Left cardiac atrium (tissue), 4 donors: Measurements from ENCODE around the gene TCFL5. TPM values are rescaled to one million over a fixed set of nuclear protein-coding genes. Genes with fewer than 3 reads are reported as not detected.

Source experiments
- ATAC-seq, 2 donors: fragments of 200-7000 bp; cut with Tn5 transposase; one replicate each; pipeline ENCODE4 v1.9.1; 2020; ENCODE audit warnings: mild to moderate bottlenecking in 2 of 2, moderate library complexity in 2 of 2
- DNase-seq: peaks from one replicate; pipeline ENCODE4 v3.0.0-alpha.2; 2020
- intact Hi-C, 2 donors: fragments of 100-400 bp; cut with DNase I; formaldehyde crosslinking; loops; one replicate each; pipeline versions ENCODE4 v1.14.1 to v1.15.1; 2022 to 2023
- total RNA-seq, 2 donors: library from RNA; stranded (reverse); fragmentation: NEBNext Ultra II Directional; extraction: Animal tissue kit (Norgen Biotek cat#: 25700); gene quantifications; one replicate each; pipeline ENCODE4 v1.2.1, GENCODE V29; 2021
- donor health status: DM: no; HTN: yes; CAD: no.
- donor health status: DM: no; HTN: yes; CAD: no; lungs with severe emphysema.
- donor health status: DM: yes; HTN: yes; CAD: no.
- donor health status: Dilated cardiomyopathy.

Gene TCFL5
- total RNA-seq, 2 donors from 2014 or later: 6.4 to 8.4 TPM

GRCh38 chr20:62807444-62808210 is 54.0 kb downstream of the TCFL5 start:
- DNase-seq: no peak
- ATAC-seq: no peak
- intact Hi-C loops: loop anchor here (5.0 kb wide), 1 partner anchor 140 kb away; no protein-coding TSS in a partner anchor

GRCh38 chr20:62806383-62807050 is 55.1 kb downstream of the TCFL5 start:
- intact Hi-C loops: loop anchor here (5.0 kb wide), 1 partner anchor 139 kb away; no protein-coding TSS in a partner anchor
- ATAC-seq (no peak), DNase-seq (no peak)

- DNase-seq: no peak
- ATAC-seq: peak in 1 of 2 donors; percentile 14
- intact Hi-C loops: loop anchor here (5.0 kb wide), 1 partner anchor 139 kb away; no protein-coding TSS in a partner anchor
Observed at GRCh38 chr20:62805711-62806382, 55.8 kb downstream of the TCFL5 start.

GRCh38 chr20:62805155-62805710 is 56.4 kb downstream of the TCFL5 start:
- intact Hi-C loops: loop anchor here (5.0 kb wide), 1 partner anchor 138 kb away; no protein-coding TSS in a partner anchor
- DNase-seq (no peak), ATAC-seq (peak; percentile 42)

- DNase-seq (peak; percentile 78), ATAC-seq (peak; percentile 49 to 69)
- intact Hi-C loops: loop anchor here (5.0 kb wide), 1 partner anchor 137 kb away; no protein-coding TSS in a partner anchor
Observed at GRCh38 chr20:62804627-62805154, 56.9 kb downstream of the TCFL5 start, which contains the start of gene OGFR. Gene OGFR, plus strand, starts transcription at chr20:62804835. Its CDS starts 25 bp downstream, at chr20:62804860.

- no peak for ATAC-seq
- intact Hi-C loops: no loop called here
- no peak for DNase-seq
Observed at GRCh38 chr20:62804021-62804626, 57.5 kb downstream of the TCFL5 start.

GRCh38 chr20:62802026-62802712 is 59.5 kb downstream of the TCFL5 start:
- intact Hi-C loops: no loop called here
- DNase-seq (no peak), ATAC-seq (peak in 1 of 2 donors; percentile 22)

- ATAC-seq (no peak), DNase-seq (no peak)
- intact Hi-C loops: no loop called here
Observed at GRCh38 chr20:62801284-62802010, 60.2 kb downstream of the TCFL5 start.

GRCh38 chr20:62800314-62801259 is 61.0 kb downstream of the TCFL5 start:
- intact Hi-C loops: no loop called here
- ATAC-seq (no peak), DNase-seq (no peak)

- intact Hi-C loops: no loop called here
- DNase-seq (no peak), ATAC-seq (no peak)
Observed at GRCh38 chr20:62799873-62800272, 61.7 kb downstream of the TCFL5 start.

- ATAC-seq (no peak), DNase-seq (no peak)
- intact Hi-C loops: no loop called here
Observed at GRCh38 chr20:62799459-62799858, 62.2 kb downstream of the TCFL5 start.

- ATAC-seq (no peak), DNase-seq (no peak)
- intact Hi-C loops: no loop called here
Observed at GRCh38 chr20:62799036-62799435, 62.6 kb downstream of the TCFL5 start.

- DNase-seq (no peak), ATAC-seq (no peak)
- intact Hi-C loops: no loop called here
Observed at GRCh38 chr20:62797671-62798532, 63.7 kb downstream of the TCFL5 start.

GRCh38 chr20:62796699-62797491 is 64.7 kb downstream of the TCFL5 start:
- intact Hi-C loops: no loop called here
- ATAC-seq: peak in 1 of 2 donors; percentile 1
- DNase-seq: no peak
